Hypothalamus (tissue), 51 donors: Measurements from ENCODE around the gene RALGAPA2.

Source experiments
- DNase-seq, 51 donors: peaks; one replicate each; lab custom pipeline; 2025; lab: John Stamatoyannopoulos, UW

Gene RALGAPA2

GRCh38 chr20:20729563-20729962 is 17.1 kb upstream of the RALGAPA2 start:
- DNase-seq: no peak

GRCh38 chr20:20721489-20721888 is 9.0 kb upstream of the RALGAPA2 start:
- no peak for DNase-seq

- no peak for DNase-seq
Measured at GRCh38 chr20:20720158-20720557, 7.7 kb upstream of the RALGAPA2 start.

- no peak for DNase-seq
Measured at GRCh38 chr20:20719411-20719810, 7.0 kb upstream of the RALGAPA2 start.

- DNase-seq: peak in 6 of 51 donors; percentile 16 to 45 (median 27)
Measured at GRCh38 chr20:20713244-20713765, 861 bp upstream of the RALGAPA2 start.

GRCh38 chr20:20712004-20712473 is 405 bp downstream of the RALGAPA2 start:
- peak in 16 of 51 donors; percentile 3 to 66 (median 42) for DNase-seq

- DNase-seq: peak in 2 of 51 donors; percentile 2 to 16
Measured at GRCh38 chr20:20711413-20711812, 1.0 kb downstream of the RALGAPA2 start.

- DNase-seq: no peak
Measured at GRCh38 chr20:20710443-20711315, 1.8 kb downstream of the RALGAPA2 start.

- DNase-seq: no peak
Measured at GRCh38 chr20:20709887-20710286, 2.6 kb downstream of the RALGAPA2 start.

GRCh38 chr20:20706285-20706684 is 6.2 kb downstream of the RALGAPA2 start:
- no peak for DNase-seq

GRCh38 chr20:20702330-20703245 is 9.9 kb downstream of the RALGAPA2 start:
- no peak for DNase-seq

GRCh38 chr20:20699917-20700316 is 12.5 kb downstream of the RALGAPA2 start:
- DNase-seq: no peak

- no peak for DNase-seq
Measured at GRCh38 chr20:20699144-20699543, 13.3 kb downstream of the RALGAPA2 start.

GRCh38 chr20:20697325-20697845 is 15.1 kb downstream of the RALGAPA2 start:
- DNase-seq: no peak

GRCh38 chr20:20695250-20695816 is 17.1 kb downstream of the RALGAPA2 start:
- no peak for DNase-seq

GRCh38 chr20:20694591-20694990 is 17.9 kb downstream of the RALGAPA2 start:
- no peak for DNase-seq

GRCh38 chr20:20692587-20692986 is 19.9 kb downstream of the RALGAPA2 start:
- no peak for DNase-seq

- DNase-seq: no peak
Measured at GRCh38 chr20:20691477-20692235, 20.8 kb downstream of the RALGAPA2 start.

GRCh38 chr20:20690676-20691476 is 21.6 kb downstream of the RALGAPA2 start:
- DNase-seq: no peak
